Measurements from ENCODE around the gene CHSY1. TPM values are rescaled to one million over a fixed set of nuclear protein-coding genes. Genes with fewer than 3 reads are reported as not detected.
A peak's percentile ranks its signal among the peaks of the same experiment; 100 is the strongest.

The CHSY1 gene
- total RNA-seq, 1 donor from 2014 or later = 23.3 TPM

DNA sequence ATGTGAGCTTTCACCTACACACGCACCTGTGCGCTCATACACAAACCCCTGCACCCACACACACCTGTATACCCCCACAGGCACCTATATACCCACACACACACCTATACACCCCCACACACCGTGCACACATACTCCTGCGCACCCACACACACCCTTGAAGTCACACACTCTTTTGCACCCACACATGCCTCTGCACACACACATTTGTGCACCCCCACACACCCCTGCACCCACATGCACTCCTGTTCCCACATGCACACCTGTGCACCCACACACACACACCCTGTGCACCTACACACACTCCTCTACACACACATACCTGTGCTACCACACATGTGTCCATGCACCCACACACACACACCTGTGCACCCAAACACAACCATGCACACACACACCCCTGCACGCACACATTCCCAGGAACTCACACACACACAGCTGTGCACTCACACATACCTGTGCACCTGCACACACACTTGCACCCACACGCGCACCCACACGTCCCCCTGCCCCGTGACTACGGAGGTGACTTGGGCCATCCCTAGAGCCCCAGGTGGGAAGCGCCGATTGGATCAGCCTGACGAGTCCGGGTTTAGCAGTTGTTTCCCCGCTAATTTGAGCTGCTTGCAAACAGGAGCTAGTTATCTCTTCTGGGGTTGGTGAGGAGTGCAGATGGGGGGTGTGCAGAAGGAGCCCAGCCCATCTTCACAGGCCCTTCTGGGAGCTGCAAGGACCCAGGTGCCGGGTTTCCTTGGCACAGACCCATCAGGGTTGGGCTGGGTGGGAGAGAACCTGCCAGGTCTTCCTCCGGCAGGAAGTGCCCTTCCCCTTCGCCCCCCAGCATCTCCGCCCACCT lies 97.8 kb downstream of the CHSY1 start:
- Histone ChIP-seq H3K9me3 (ENCODE audit: low read depth) (no peaks in the 10 kb centered on the region), H3K9ac (no peak overlapping the region), H3K27me3 (no peaks in the 10 kb centered on the region), H4K20me1 (ENCODE audit: low read depth) (no peaks in the 10 kb centered on the region), H3K4me2 (no peak overlapping the region), H3K4me3 (no peak overlapping the region), H3F3A (ENCODE audit: low read depth) (no peaks in the 10 kb centered on the region), H3K36me3 (no peaks in the 10 kb centered on the region), H3K27ac (no peak overlapping the region), H2AFZ (replicated peaks) (no peak overlapping the region), H3K79me2 (ENCODE audit: low read depth) (no peaks in the 10 kb centered on the region), H3K4me1 (no peaks in the 10 kb centered on the region)
- DNase-seq (ENCODE audit: low spot score) = no peak
- Mint-ChIP-seq H3K9me3 (peaks cover 2% of the 10 kb centered on the region), H3K27me3 (ENCODE audit: insufficient read depth, low read depth) (no peaks in the 10 kb centered on the region), H3K4me1 (peaks cover 15% of the 10 kb centered on the region), H3K36me3 (peaks cover 3% of the 10 kb centered on the region), H3K4me3 (no peak overlapping the region), H3K27ac (no peak overlapping the region)
- TF ChIP-seq CTCF (IDR thresholded peaks at IDR 0.05) = no peak

DNA sequence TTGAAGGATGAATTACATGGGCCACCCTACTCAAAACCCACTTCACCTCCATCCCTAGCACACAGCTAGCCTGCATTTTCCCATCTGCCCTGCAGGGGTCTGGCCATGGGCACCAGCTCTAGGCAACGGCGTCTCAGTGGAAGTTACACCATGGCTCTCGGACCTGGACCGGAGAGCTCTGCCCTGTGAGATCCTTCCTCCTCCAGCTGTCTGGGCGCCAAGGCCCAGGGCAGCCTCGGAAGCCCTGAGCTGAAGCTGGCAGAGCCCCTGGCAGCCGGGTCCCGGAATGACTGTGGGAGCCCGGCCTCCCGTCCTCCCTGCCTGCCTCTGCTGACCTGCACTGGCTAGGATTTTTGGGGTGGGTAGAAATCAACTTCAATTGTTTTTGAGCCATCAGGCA lies 98.9 kb downstream of the CHSY1 start:
- DNase-seq (ENCODE audit: low spot score) = peak; percentile 48

DNA sequence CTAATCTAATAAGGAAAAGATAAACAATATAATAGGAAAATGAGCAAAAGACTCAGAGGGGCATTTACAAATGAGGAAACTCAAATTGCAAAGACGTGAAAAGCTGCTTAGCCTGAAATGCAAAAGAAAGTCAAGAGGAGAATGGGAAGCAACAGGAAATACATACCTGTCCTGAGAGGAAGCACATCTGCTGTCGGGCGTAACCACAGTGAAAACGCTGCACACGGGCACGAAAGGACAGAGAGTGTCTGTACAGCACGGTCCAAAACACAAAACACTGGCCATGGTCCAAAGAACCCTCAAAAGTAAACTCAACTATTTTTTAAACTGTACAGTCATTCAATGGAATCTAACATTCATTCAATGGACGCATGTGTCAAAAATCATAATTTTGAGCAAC lies 100.6 kb downstream of the CHSY1 start:
- H3K4me1 Mint-ChIP-seq = peaks cover 7% of the 10 kb centered on the region
- H3K27ac ChIP-seq = no peak overlapping the region
- no peak overlapping the region for H3K4me2 ChIP-seq
- no peaks in the 10 kb centered on the region for H4K20me1 ChIP-seq (ENCODE audit: low read depth)
- no peak overlapping the region for H3K4me3 ChIP-seq
- H3K9ac ChIP-seq = no peak overlapping the region
- H3K79me2 ChIP-seq (ENCODE audit: low read depth) = no peaks in the 10 kb centered on the region
- no peaks in the 10 kb centered on the region for H3K27me3 ChIP-seq
- H3K36me3 Mint-ChIP-seq = peaks cover 3% of the 10 kb centered on the region
- no peak overlapping the region for H3K4me3 Mint-ChIP-seq
- no peaks in the 10 kb centered on the region for H3F3A ChIP-seq (ENCODE audit: low read depth)
- no peaks in the 10 kb centered on the region for H3K4me1 ChIP-seq
- no peak for TF ChIP-seq EZH2phosphoT487 (IDR thresholded peaks at IDR 0.05)
- TF ChIP-seq EZH2 (IDR thresholded peaks at IDR 0.05) = no peak
- TF ChIP-seq CTCF (IDR thresholded peaks at IDR 0.05) = no peak
- H3K27me3 Mint-ChIP-seq (ENCODE audit: insufficient read depth, low read depth) = peaks cover 2% of the 10 kb centered on the region
- no peak overlapping the region for H2AFZ ChIP-seq (replicated peaks)
- no peaks in the 10 kb centered on the region for H3K9me3 ChIP-seq (ENCODE audit: low read depth)
- DNase-seq (ENCODE audit: low spot score) = no peak
- H3K27ac Mint-ChIP-seq = no peak overlapping the region
- peaks cover 2% of the 10 kb centered on the region for H3K9me3 Mint-ChIP-seq
- no peaks in the 10 kb centered on the region for H3K36me3 ChIP-seq

More for the DNA sequence above, 98.9 kb downstream of the CHSY1 start:
- no peak overlapping the region for H2AFZ ChIP-seq (replicated peaks)
- H3K27ac ChIP-seq = no peak overlapping the region
- no peaks in the 10 kb centered on the region for H3F3A ChIP-seq (ENCODE audit: low read depth)
- Mint-ChIP-seq H3K27me3 (ENCODE audit: insufficient read depth, low read depth) (no peaks in the 10 kb centered on the region), H3K4me1 (peaks cover 9% of the 10 kb centered on the region), H3K4me3 (no peak overlapping the region), H3K27ac (no peak overlapping the region), H3K9me3 (peaks cover 2% of the 10 kb centered on the region), H3K36me3 (peaks cover 3% of the 10 kb centered on the region)
- H3K4me1 ChIP-seq = no peaks in the 10 kb centered on the region
- no peaks in the 10 kb centered on the region for H3K27me3 ChIP-seq
- TF ChIP-seq CTCF (IDR thresholded peaks at IDR 0.05) (peak; percentile 54), EZH2 (IDR thresholded peaks at IDR 0.05) (no peak)
- H3K9me3 ChIP-seq (ENCODE audit: low read depth) = no peaks in the 10 kb centered on the region
- no peak overlapping the region for H3K9ac ChIP-seq
- H3K36me3 ChIP-seq = no peaks in the 10 kb centered on the region
- H3K4me2 ChIP-seq = no peak overlapping the region
- H3K79me2 ChIP-seq (ENCODE audit: low read depth) = no peaks in the 10 kb centered on the region
- no peaks in the 10 kb centered on the region for H4K20me1 ChIP-seq (ENCODE audit: low read depth)
- no peak overlapping the region for H3K4me3 ChIP-seq

All from neural progenitor cell (in vitro differentiated cells).